Measurements from ENCODE around the gene PACSIN3. TPM values are rescaled to one million over a fixed set of nuclear protein-coding genes. Genes with fewer than 3 reads are reported as not detected.

The PACSIN3 gene
- total and polyA plus RNA-seq, 2 donors (not counting 3 experiments of a cell fraction or from before 2014, with no cell fraction given): 15.2 to 27.2 TPM

DNA sequence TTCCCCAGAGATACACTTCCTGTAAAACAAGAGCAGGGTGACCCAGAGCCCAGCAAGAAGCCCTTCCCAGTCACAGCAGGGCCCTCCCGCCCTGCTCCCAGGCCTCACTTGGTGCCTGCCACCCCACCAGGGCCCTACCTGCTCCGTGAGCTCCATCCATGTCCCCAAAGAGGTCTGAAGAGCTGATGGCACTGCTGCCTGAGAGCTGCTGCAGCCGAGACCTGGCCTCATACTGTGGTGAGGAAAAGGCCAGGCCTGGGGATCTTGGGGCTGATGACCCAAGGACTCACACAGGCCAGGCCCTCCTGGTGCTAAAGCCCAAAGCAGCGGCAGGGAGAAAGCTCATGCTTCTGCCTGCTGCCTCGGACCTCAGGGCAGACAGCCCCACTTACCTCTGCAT is 19.9 kb downstream of the PACSIN3 start:
- H3K4me2 ChIP-seq (ENCODE audit: insufficient read depth, low read length): no peak overlapping the region
- no peaks in the 10 kb centered on the region for H4K20me1 ChIP-seq (replicated peaks; ENCODE audit: control insufficient read depth, extremely low read depth, insufficient read depth, low read length)
- no peaks in the 10 kb centered on the region for H3K4me1 ChIP-seq (ENCODE audit: control insufficient read depth, extremely low read depth, insufficient read depth, low read length)
- FAIRE-seq (no peak), DNase-seq (ENCODE audit: low read depth, low spot score) (no peak)
- BruUV-seq (replicated peaks): no TSS peak
- POLR2A ChIA-PET: no interaction called here
- H2AFZ ChIP-seq (ENCODE audit: low read depth, low read length): no peak overlapping the region
- H3K36me3 ChIP-seq (ENCODE audit: control insufficient read depth in 2 of 2, extremely low read depth in 1 of 2, insufficient read depth in 2 of 2, low read length in 2 of 2): peaks cover 15 to 54% of the 10 kb centered on the region in 2 experiments
- TF ChIP-seq, protein P1, sequence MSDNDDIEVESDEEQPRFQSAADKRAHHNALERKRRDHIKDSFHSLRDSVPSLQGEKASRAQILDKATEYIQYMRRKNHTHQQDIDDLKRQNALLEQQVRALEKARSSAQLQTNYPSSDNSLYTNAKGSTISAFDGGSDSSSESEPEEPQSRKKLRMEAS (IDR thresholded peaks at IDR 0.05; ENCODE audit: insufficient read depth, insufficient read length): no peak
- no peak for TF ChIP-seq JUN (IDR thresholded peaks at IDR 0.05; ENCODE audit: borderline replicate concordance, insufficient read depth, insufficient read length, low read depth)
- CTCF ChIA-PET: interaction anchor here (1.5 to 2.3 kb wide), 2 partner anchors 13 to 14 kb away, joined by 3 to 10 read pairs; no protein-coding TSS in a partner anchor
- H3K27me3 ChIP-seq (ENCODE audit: control insufficient read depth in 2 of 2, insufficient read depth in 2 of 2, low read length in 2 of 2): no peaks in the 10 kb centered on the region
- H3K9me1 ChIP-seq (replicated peaks; ENCODE audit: control insufficient read depth, extremely low read depth, insufficient read depth, low read length): no peaks in the 10 kb centered on the region
- H3K4me3 ChIP-seq (replicated peaks in 1 of 3; ENCODE audit: insufficient read depth in 1 of 3, low read depth in 1 of 3, low read length in 3 of 3): no peak overlapping the region
- no peak overlapping the region for H3K9ac ChIP-seq (replicated peaks; ENCODE audit: extremely low read depth, insufficient read depth, low read length)
- no peaks in the 10 kb centered on the region for H3K9me3 ChIP-seq (replicated peaks; ENCODE audit: control insufficient read depth, insufficient read depth, low read length)
- no peak overlapping the region for H3K27ac ChIP-seq (ENCODE audit: insufficient read depth, low read depth, low read length)
- peaks cover 10% of the 10 kb centered on the region for H3K79me2 ChIP-seq (ENCODE audit: control insufficient read depth, insufficient read depth, low read length)
- dilution Hi-C loops (cut with MboI; ENCODE audit: extremely low pct_ligation_motif_present, low sequenced_read_pairs): no loop called here
- intact Hi-C loops (cut with micrococcal nuclease): no loop called here

DNA sequence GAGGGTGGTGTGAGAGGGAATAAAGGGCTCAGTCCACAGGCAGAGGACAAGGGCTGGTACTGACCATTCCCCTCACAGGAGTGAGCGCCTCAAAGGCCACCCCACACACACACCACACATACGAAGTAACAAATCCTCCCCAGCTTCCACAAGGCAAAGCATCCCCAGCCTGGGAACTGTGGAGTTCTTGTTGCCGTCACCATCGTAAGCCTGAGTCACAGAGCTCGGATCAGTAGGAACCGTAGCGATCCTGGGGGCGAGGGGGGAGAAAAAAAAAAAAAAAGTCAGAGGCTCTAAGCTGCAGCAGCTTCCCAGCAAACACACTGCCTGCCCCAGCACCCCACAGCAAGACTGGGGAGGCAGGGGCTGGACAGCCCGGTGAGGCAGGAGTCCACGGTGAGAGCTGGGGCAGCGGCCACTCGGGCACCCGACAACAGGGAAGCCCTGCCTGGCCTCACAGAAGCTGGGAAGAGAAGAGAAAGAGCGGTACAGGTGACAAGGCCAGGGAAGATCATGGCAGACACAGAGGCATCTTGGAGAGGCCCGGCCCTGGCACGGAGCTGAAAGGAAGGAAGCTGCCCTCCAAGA is 20.9 kb downstream of the PACSIN3 start:
- DNase-seq (ENCODE audit: low read depth, low spot score) (no peak), FAIRE-seq (no peak)
- no peak overlapping the region for H3K4me3 ChIP-seq (replicated peaks in 1 of 3; ENCODE audit: insufficient read depth in 1 of 3, low read depth in 1 of 3, low read length in 3 of 3)
- no peak overlapping the region for H3K27ac ChIP-seq (ENCODE audit: insufficient read depth, low read depth, low read length)
- no peaks in the 10 kb centered on the region for H3K9me1 ChIP-seq (replicated peaks; ENCODE audit: control insufficient read depth, extremely low read depth, insufficient read depth, low read length)
- dilution Hi-C loops (cut with MboI; ENCODE audit: extremely low pct_ligation_motif_present, low sequenced_read_pairs): no loop called here
- no peaks in the 10 kb centered on the region for H3K27me3 ChIP-seq (ENCODE audit: control insufficient read depth in 2 of 2, insufficient read depth in 2 of 2, low read length in 2 of 2)
- H3K9ac ChIP-seq (replicated peaks; ENCODE audit: extremely low read depth, insufficient read depth, low read length): no peak overlapping the region
- no peak overlapping the region for H2AFZ ChIP-seq (ENCODE audit: low read depth, low read length)
- H3K4me2 ChIP-seq (ENCODE audit: insufficient read depth, low read length): no peak overlapping the region
- TF ChIP-seq MYC (IDR thresholded peaks at IDR 0.05; ENCODE audit: low read depth, low read length) (no peak), JUN (IDR thresholded peaks at IDR 0.05; ENCODE audit: borderline replicate concordance, insufficient read depth, insufficient read length, low read depth) (no peak), GATA2 (IDR thresholded peaks at IDR 0.05; ENCODE audit: insufficient read depth, insufficient read length, low read depth, low read length) (no peak), POLR2AphosphoS5 (IDR thresholded peaks at IDR 0.05; ENCODE audit: insufficient read depth, low read depth, low read length) (no peak)
- TF ChIP-seq, protein P1 (IDR thresholded peaks at IDR 0.05; ENCODE audit: insufficient read depth, insufficient read length): no peak
- TF ChIP-seq, protein P2, sequence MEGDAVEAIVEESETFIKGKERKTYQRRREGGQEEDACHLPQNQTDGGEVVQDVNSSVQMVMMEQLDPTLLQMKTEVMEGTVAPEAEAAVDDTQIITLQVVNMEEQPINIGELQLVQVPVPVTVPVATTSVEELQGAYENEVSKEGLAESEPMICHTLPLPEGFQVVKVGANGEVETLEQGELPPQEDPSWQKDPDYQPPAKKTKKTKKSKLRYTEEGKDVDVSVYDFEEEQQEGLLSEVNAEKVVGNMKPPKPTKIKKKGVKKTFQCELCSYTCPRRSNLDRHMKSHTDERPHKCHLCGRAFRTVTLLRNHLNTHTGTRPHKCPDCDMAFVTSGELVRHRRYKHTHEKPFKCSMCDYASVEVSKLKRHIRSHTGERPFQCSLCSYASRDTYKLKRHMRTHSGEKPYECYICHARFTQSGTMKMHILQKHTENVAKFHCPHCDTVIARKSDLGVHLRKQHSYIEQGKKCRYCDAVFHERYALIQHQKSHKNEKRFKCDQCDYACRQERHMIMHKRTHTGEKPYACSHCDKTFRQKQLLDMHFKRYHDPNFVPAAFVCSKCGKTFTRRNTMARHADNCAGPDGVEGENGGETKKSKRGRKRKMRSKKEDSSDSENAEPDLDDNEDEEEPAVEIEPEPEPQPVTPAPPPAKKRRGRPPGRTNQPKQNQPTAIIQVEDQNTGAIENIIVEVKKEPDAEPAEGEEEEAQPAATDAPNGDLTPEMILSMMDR (IDR thresholded peaks at IDR 0.05; ENCODE audit: extremely low read depth in 1 of 2, insufficient read depth in 1 of 2, low read depth in 1 of 2, low read length in 2 of 2): no peak
- peaks cover 11 to 47% of the 10 kb centered on the region in 2 experiments for H3K36me3 ChIP-seq (ENCODE audit: control insufficient read depth in 2 of 2, extremely low read depth in 1 of 2, insufficient read depth in 2 of 2, low read length in 2 of 2)
- H3K79me2 ChIP-seq (ENCODE audit: control insufficient read depth, insufficient read depth, low read length): peaks cover 4% of the 10 kb centered on the region
- intact Hi-C loops (cut with micrococcal nuclease): no loop called here
- no peaks in the 10 kb centered on the region for H3K9me3 ChIP-seq (replicated peaks; ENCODE audit: control insufficient read depth, insufficient read depth, low read length)
- CTCF ChIA-PET: interaction anchor here (1.5 to 4.5 kb wide), 2 partner anchors 12 to 15 kb away, joined by 3 to 36 read pairs; no protein-coding TSS in a partner anchor
- POLR2A ChIA-PET: no interaction called here
- no peaks in the 10 kb centered on the region for H4K20me1 ChIP-seq (replicated peaks; ENCODE audit: control insufficient read depth, extremely low read depth, insufficient read depth, low read length)
- BruUV-seq (replicated peaks): no TSS peak
- no peaks in the 10 kb centered on the region for H3K4me1 ChIP-seq (ENCODE audit: control insufficient read depth, extremely low read depth, insufficient read depth, low read length)

Measured in endothelial cell of umbilical vein (primary cell).